IPS-18c (cell line): ENCODE measurements around the gene LRRC41.
A peak's percentile ranks its signal among the peaks of the same experiment; 100 is the strongest.

Experiments used
- H3K4me3 ChIP-seq: 2 replicates; pipeline ENCODE4 v1.7.0; 2013; ENCODE audit warnings: low read depth, mild to moderate bottlenecking, low read length, moderate library complexity; ENCODE audit not compliant: insufficient read depth
- H3K9me3 ChIP-seq: one replicate; pipeline ENCODE4 v1.6.1; 2013; ENCODE audit warnings: mild to moderate bottlenecking, low read length, moderate library complexity; ENCODE audit not compliant: control insufficient read depth, insufficient read depth

The LRRC41 gene

GRCh38 chr1:46300673-46301405 lies 2.6 kb downstream of the LRRC41 start:
- no peaks in the 10 kb centered on the region for H3K9me3 ChIP-seq
- peak overlapping the region; percentile 91 for H3K4me3 ChIP-seq

- Histone ChIP-seq H3K9me3 (no peaks in the 10 kb centered on the region), H3K4me3 (no peak overlapping the region)
These were observed 5.0 kb downstream of the LRRC41 start for GRCh38 chr1:46298387-46298786.

GRCh38 chr1:46295306-46295705 lies 8.1 kb downstream of the LRRC41 start:
- Histone ChIP-seq H3K9me3 (no peaks in the 10 kb centered on the region), H3K4me3 (no peak overlapping the region)

DNA sequence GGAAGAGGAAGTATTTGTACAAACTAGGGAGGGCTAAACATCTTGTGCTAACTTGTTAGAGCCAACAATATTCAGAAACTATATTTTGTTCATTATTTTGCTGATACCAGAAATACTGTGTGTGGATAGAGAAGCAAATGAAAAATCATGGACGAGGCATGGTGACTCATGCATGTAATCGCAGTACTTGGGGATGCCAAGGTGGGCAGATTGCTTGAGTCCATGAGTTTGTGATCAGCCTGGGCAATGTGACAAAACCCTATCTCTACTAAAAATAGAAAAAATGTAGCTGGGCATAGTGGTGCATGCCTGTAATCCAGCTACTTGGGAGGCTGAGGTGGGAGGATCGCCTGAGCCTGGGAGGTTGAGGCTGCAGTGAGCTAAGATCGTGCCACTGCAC lies 13.4 kb downstream of the LRRC41 start:
- Histone ChIP-seq H3K4me3 (no peak overlapping the region), H3K9me3 (no peaks in the 10 kb centered on the region)

GRCh38 chr1:46289134-46289494 lies 14.3 kb downstream of the LRRC41 start:
- Histone ChIP-seq H3K4me3 (no peak overlapping the region), H3K9me3 (no peaks in the 10 kb centered on the region)

GRCh38 chr1:46288485-46289133 lies 14.8 kb downstream of the LRRC41 start:
- no peak overlapping the region for H3K4me3 ChIP-seq
- H3K9me3 ChIP-seq, result no peaks in the 10 kb centered on the region

GRCh38 chr1:46285730-46286477 lies 17.5 kb downstream of the LRRC41 start:
- no peaks in the 10 kb centered on the region for H3K9me3 ChIP-seq
- no peak overlapping the region for H3K4me3 ChIP-seq

DNA sequence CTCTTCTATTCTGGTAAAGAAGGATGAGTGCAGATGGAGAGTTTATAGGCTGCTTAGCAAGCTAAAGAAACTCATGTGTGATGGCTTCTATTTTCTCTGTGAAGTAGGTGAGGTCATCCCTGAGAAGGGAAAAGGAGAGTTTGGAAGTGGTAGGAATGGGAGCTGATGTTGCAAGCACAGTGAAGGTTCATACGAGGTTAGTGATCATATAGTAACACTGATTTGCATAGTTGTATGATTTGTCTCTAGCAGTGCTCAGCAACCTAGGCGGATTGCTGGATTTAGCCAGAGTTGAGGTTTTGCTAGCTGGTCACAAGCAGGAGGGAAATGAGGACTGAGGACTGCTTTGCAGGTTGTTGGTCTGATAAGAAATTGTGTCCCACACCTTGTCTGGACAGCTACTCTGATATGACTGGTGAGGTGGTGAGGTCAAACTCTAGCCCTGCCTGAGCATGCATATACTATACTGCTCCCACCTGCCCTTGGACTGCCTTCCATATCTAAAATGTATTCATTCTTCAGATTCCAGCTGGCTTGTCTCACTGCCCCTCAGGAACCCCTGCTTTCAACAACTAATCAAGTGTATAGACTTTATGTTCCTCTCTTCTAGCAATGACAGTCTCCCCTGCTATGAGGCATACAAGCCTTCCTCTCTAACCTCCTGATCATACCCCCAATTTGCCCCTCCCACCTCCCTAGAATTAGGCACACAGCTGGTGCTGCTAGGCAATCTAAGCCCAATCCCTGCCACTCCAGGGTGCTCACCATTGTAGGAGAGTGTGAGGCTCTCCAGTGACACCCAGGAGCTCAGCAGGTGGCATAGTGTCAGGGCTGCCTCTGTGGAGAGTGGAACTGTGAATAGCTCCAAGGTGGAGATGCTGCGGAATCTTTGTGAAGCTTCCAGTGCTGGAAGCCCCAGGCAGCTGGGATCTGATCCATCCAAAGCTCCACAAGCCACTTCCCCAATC lies 18.5 kb downstream of the LRRC41 start:
- H3K4me3 ChIP-seq, result no peak overlapping the region

DNA sequence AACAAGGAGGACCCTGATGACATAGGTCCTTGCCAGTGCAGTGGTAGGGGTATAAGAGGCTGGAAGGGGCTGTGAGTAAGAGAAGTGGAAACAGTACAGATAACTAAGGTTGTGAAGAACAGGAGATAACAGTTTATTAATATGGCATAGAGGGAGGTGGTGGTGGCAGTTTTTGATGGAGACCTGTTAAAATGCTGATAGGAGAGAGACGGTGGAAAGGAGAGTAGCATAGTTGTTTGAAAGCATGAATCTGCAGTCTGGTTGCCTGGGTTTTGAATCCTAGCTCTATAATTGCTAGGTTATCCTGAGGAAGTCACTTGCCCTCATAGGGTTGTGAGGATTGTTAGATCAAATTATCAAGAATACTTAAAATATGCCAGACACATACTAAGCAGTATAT lies 19.4 kb downstream of the LRRC41 start:
- no peaks in the 10 kb centered on the region for H3K9me3 ChIP-seq
- H3K4me3 ChIP-seq, result no peak overlapping the region

More for the DNA sequence above, 18.5 kb downstream of the LRRC41 start:
- no peaks in the 10 kb centered on the region for H3K9me3 ChIP-seq

DNA sequence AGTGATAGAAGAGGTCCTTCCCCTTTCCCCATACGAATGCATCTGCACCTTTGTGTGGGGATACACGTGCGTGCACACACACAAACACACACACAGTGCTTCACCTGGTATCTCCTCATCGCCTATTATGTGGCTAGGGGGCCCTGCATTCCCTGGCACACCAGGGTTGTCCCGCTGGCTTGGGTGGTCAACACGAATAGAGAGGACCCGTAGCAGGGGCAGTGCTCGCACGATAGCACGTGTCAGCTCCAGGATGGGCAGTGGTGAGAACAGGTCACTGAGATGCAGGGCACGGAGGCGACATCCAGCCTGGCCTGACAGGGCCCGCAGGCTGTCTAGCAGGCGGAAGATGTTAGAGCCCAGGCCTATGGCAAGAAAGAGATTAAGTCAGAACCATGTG lies 22.4 kb downstream of the LRRC41 start:
- H3K9me3 ChIP-seq, result no peaks in the 10 kb centered on the region

DNA sequence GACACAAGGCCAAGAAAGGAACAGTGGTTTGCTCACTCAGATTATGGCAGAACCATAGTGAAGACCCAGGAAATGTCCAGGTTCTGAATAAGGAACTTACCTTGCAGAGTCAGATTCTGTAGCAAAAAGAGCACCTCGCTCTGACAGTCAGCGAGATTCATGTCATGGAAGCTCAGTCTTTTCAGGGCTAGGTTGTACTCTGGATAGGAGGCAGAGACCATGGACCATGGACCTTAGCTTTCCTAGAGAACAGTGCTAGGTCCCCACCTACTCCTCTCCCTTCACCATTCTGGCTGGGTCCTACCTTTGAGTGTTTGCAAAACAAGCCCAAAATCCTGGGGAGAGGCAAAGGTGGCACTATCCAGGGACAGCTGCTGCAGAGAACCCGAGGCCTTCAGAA lies 23.3 kb downstream of the LRRC41 start:
- Histone ChIP-seq H3K9me3 (no peaks in the 10 kb centered on the region), H3K4me3 (no peak overlapping the region)

More for the DNA sequence above, 22.4 kb downstream of the LRRC41 start:
- no peak overlapping the region for H3K4me3 ChIP-seq

GRCh38 chr1:46278807-46279206 lies 24.6 kb downstream of the LRRC41 start:
- H3K9me3 ChIP-seq, result no peaks in the 10 kb centered on the region
- H3K4me3 ChIP-seq, result no peak overlapping the region

- Histone ChIP-seq H3K9me3 (no peaks in the 10 kb centered on the region), H3K4me3 (no peak overlapping the region)
These were observed 25.6 kb downstream of the LRRC41 start for GRCh38 chr1:46277658-46278373.

- Histone ChIP-seq H3K9me3 (no peaks in the 10 kb centered on the region), H3K4me3 (no peak overlapping the region)
These were observed 28.4 kb downstream of the LRRC41 start for GRCh38 chr1:46275030-46275337.

- H3K9me3 ChIP-seq, result no peaks in the 10 kb centered on the region
- no peak overlapping the region for H3K4me3 ChIP-seq
These were observed 29.0 kb downstream of the LRRC41 start for GRCh38 chr1:46274225-46275029.

DNA sequence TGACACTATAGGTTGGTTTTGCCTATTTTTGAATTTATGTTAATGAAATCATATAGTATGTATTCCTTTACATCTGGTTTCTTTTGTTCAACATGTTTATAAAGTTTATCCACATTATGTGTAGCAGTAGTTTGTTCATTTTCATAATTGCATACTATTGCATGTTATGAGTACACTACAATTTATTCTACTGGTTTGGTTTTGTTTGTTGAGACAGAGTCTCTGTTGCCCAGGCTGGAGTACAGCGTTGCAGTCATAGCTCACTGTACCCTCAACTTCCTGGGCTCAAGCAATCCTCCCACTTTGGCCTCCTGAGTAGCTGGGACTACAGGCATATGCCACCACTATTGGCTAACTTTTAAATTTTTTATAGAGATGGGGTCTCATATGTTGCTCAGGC lies 34.8 kb downstream of the LRRC41 start:
- Histone ChIP-seq H3K9me3 (no peaks in the 10 kb centered on the region), H3K4me3 (no peak overlapping the region)
